GM12878 (cell line): ENCODE data around the gene TRPT1. TPM values are rescaled to one million over a fixed set of nuclear protein-coding genes. Genes with fewer than 3 reads are reported as not detected.
A peak's percentile ranks its signal among the peaks of the same experiment; 100 is the strongest.

Source experiments
- CBFB ChIP-seq: IDR thresholded peaks from 2 replicates; pipeline ENCODE4 v1.6.1; 2016; ENCODE audit warnings: antibody characterized with exemption, low read depth
- CEBPZ ChIP-seq: fragments of 150-350 bp; IDR thresholded peaks from 2 replicates; pipeline ENCODE4 v1.6.1; 2016; ENCODE audit warnings: low read depth, low read length
- CREB1 ChIP-seq: IDR thresholded peaks from 2 replicates; pipeline ENCODE4 v1.6.1; 2012; ENCODE audit warnings: low read depth, mild to moderate bottlenecking, inconsistent platforms
- HCFC1 ChIP-seq: fragments of 150-350 bp; IDR thresholded peaks from 2 replicates; pipeline ENCODE4 v1.6.1; 2014; ENCODE audit warnings: low read length
- LARP7 ChIP-seq: fragments of 450-650 bp; IDR thresholded peaks from 2 replicates; pipeline ENCODE4 v1.6.1; 2017; ENCODE audit warnings: mild to moderate bottlenecking
- MEF2A ChIP-seq: IDR thresholded peaks from 2 replicates; pipeline ENCODE4 v1.6.1; 2011; ENCODE audit warnings: low read depth, mild to moderate bottlenecking, low read length, moderate library complexity; ENCODE audit not compliant: insufficient read depth
- MXI1 ChIP-seq: fragments of 150-350 bp; IDR thresholded peaks from 2 replicates; pipeline ENCODE4 v1.6.1; 2011; ENCODE audit warnings: low read depth, mild to moderate bottlenecking, inconsistent platforms, low read length, improper control_type of control experiment
- NBN ChIP-seq: fragments of 450-650 bp; IDR thresholded peaks from 2 replicates; pipeline ENCODE4 v1.6.1; 2016
- NFXL1 ChIP-seq: fragments of 450-650 bp; IDR thresholded peaks from 2 replicates; pipeline ENCODE4 v1.6.1; 2017; ENCODE audit warnings: antibody characterized with exemption, mild to moderate bottlenecking, borderline replicate concordance
- PAX8 ChIP-seq: fragments of 450-650 bp; IDR thresholded peaks from 2 replicates; pipeline ENCODE4 v1.6.1; 2017; ENCODE audit warnings: mild to moderate bottlenecking, moderate library complexity
- PML ChIP-seq: IDR thresholded peaks from 2 replicates; pipeline ENCODE4 v1.6.1; 2012; ENCODE audit warnings: low read length, inconsistent platforms
- POLR2A ChIP-seq: IDR thresholded peaks from 2 replicates; pipeline ENCODE4 v1.6.1; 2011; ENCODE audit warnings: low read depth, mild to moderate bottlenecking, low read length
- POU2F2 ChIP-seq: IDR thresholded peaks from 3 replicates; pipeline ENCODE4 v1.6.1; 2011; ENCODE audit warnings: low read depth, mild to moderate bottlenecking, low read length, borderline replicate concordance
- RB1 ChIP-seq: fragments of 450-650 bp; formaldehyde crosslinking; IDR thresholded peaks from 2 replicates; pipeline ENCODE4 v1.6.1; 2017; ENCODE audit warnings: mild to moderate bottlenecking, borderline replicate concordance
- RELB ChIP-seq: fragments of 450-650 bp; IDR thresholded peaks from 2 replicates; pipeline ENCODE4 v1.6.1; 2017; ENCODE audit warnings: low read depth, mild to moderate bottlenecking, moderate library complexity
- RUNX3 ChIP-seq: IDR thresholded peaks from 2 replicates; pipeline ENCODE4 v1.6.1; 2012; ENCODE audit warnings: low read length, inconsistent platforms
- SMC3 ChIP-seq: IDR thresholded peaks from 2 replicates; pipeline ENCODE4 v1.6.1; 2011; ENCODE audit warnings: low read length, improper control_type of control experiment, borderline replicate concordance
- SP1 ChIP-seq: IDR thresholded peaks from one replicate; pipeline ENCODE4 v1.6.1; 2011; ENCODE audit warnings: low read depth, low read length
- SPI1 ChIP-seq: IDR thresholded peaks from 2 replicates; pipeline ENCODE4 v1.6.1; 2011; ENCODE audit warnings: low read depth, mild to moderate bottlenecking, low read length, moderate library complexity, borderline replicate concordance; ENCODE audit not compliant: insufficient read depth
- SRF ChIP-seq, 2 experiments: IDR thresholded peaks; 2 replicates each; pipeline ENCODE4 v1.6.1; 2011; ENCODE audit warnings: low read depth in 2 of 2, low read length in 2 of 2, mild to moderate bottlenecking in 1 of 2, moderate library complexity in 1 of 2
- TCF7 ChIP-seq: IDR thresholded peaks from 2 replicates; pipeline ENCODE4 v1.6.1; 2014; ENCODE audit warnings: antibody characterized with exemption, borderline replicate concordance
- ZBTB11 ChIP-seq: fragments of 450-650 bp; formaldehyde crosslinking; IDR thresholded peaks from 2 replicates; pipeline ENCODE4 v1.5.0; 2022; ENCODE audit warnings: mild to moderate bottlenecking, missing genetic modification characterization
- ZNF24 ChIP-seq: fragments of 450-650 bp; IDR thresholded peaks from 2 replicates; pipeline ENCODE4 v1.6.1; 2017; ENCODE audit warnings: antibody characterized with exemption, mild to moderate bottlenecking
- ZNF384 ChIP-seq: IDR thresholded peaks from 2 replicates; pipeline ENCODE4 v1.6.1; 2012; ENCODE audit warnings: low read depth, mild to moderate bottlenecking, low read length, improper control_type of control experiment, borderline replicate concordance
- polyA plus RNA-seq, 11 experiments: library from polyadenylated mRNA; depleted of rRNA in 4 of 11; unstranded in 6 of 11; stranded (reverse) in 5 of 11; fragments of >200 nt; fragmentation: Nextera tagmentation in 4 of 11; fragmentation: Illumina TruSeq in 1 of 11; extraction: Ambion mirVana in 4 of 11; extraction: Trizol in 1 of 11; gene quantifications; 1 replicate in 1 of 11; 2 replicates in 10 of 11; pipeline versions ENCODE4 v1.2.1 to v1.2.3, GENCODE V29; 2011 to 2016; ENCODE audit warnings: inconsistent platforms in 2 of 11, missing spikeins in 2 of 11, low read depth in 1 of 11
- total RNA-seq, 4 experiments: library from RNA; depleted of rRNA in 3 of 4; stranded (reverse); fragments of >200 nt in 3 of 4; fragmentation: Illumina TruSeq in 1 of 4; extraction: Trizol in 1 of 4; gene quantifications; 2 replicates each; pipeline versions ENCODE4 v1.2.1 to v1.2.3, GENCODE V29; 2013 to 2021

Gene TRPT1
- total and polyA plus RNA-seq, 10 of the 15 experiments (the other 5 are each of a cell fraction or from before 2014, with no cell fraction given) = 7.1 to 63.0 (median 31.4) TPM

GRCh38 chr11:64225608-64226506 is at the start of gene TRPT1, which contains the start of gene NUDT22 (continued):
- TF ChIP-seq CEBPZ (no peak), POU2F2 (no peak; the same call in 2 of the 3 replicates), ZBTB11 (CRISPR knock-in tag) (peak; percentile 64), RB1 (peak; percentile 53; the same call in 1 of the 2 replicates), LARP7 (peak; percentile 58), CBFB (0 out of 2 replicates have a peak, but pooled peaks have one; percentile 41), NFXL1 (no peak), SMC3 (no peak), RUNX3 (0 out of 2 replicates have a peak, but pooled peaks have one; percentile 13), SRF (IDR thresholded peaks at IDR 0.05; ENCODE audit: low read depth in 2 of 2, low read length in 2 of 2) (0 out of 4 replicates have a peak, but pooled peaks of 1 of the 2 experiments have one; percentile 39), MEF2A (no peak), RELB (0 out of 2 replicates have a peak, but pooled peaks have one; percentile 25), HCFC1 (peak; percentile 34; the same call in 1 of the 2 replicates), POLR2A (peak; percentile 71), CREB1 (peak; percentile 52; the same call in 1 of the 2 replicates), MXI1 (peak; percentile 36; the same call in 1 of the 2 replicates), ZNF384 (no peak), NBN (no peak), SPI1 (peak; percentile 79), ZNF24 (no peak), SP1 (peak; percentile 60), PAX8 (no peak), PML (peak; percentile 71), TCF7 (no peak)
